Measurements from ENCODE around the gene CASP10. TPM values are rescaled to one million over a fixed set of nuclear protein-coding genes. Genes with fewer than 3 reads are reported as not detected.
A peak's percentile ranks its signal among the peaks of the same experiment; 100 is the strongest.

CASP10 gene
- total and polyA plus RNA-seq, 2 of the 13 experiments (the other 11 are each of a cell fraction or from before 2014, with no cell fraction given) = 22.2 to 23.8 TPM

DNA sequence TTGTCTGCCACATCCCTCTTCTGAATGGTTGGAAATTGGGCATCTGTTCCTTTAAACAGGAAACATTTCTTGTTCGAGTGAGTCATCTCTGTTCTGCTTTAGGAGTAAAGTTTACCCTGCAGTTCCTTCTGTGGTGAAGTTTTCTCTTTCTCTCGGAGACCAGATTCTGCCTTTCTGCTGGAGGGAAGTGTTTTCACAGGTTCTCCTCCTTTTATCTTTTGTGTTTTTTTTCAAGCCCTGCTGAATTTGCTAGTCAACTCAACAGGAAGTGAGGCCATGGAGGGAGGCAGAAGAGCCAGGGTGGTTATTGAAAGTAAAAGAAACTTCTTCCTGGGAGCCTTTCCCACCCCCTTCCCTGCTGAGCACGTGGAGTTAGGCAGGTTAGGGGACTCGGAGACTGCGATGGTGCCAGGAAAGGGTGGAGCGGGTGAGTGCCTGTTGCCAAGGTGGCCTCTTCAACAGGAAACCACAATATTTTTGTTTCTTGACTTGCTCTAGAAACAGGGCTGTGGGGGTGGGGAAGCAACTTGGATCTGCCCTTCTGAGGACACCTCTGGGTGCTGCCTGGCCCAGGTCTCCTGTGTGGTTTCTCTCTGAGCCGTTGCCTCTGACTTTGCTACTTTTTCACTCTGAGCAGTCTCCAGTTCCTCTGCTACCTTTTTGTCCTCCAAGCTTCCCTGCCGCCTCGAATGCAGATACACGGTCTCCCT lies 75.2 kb downstream of the CASP10 start (continued):
- TF ChIP-seq, protein P1, sequence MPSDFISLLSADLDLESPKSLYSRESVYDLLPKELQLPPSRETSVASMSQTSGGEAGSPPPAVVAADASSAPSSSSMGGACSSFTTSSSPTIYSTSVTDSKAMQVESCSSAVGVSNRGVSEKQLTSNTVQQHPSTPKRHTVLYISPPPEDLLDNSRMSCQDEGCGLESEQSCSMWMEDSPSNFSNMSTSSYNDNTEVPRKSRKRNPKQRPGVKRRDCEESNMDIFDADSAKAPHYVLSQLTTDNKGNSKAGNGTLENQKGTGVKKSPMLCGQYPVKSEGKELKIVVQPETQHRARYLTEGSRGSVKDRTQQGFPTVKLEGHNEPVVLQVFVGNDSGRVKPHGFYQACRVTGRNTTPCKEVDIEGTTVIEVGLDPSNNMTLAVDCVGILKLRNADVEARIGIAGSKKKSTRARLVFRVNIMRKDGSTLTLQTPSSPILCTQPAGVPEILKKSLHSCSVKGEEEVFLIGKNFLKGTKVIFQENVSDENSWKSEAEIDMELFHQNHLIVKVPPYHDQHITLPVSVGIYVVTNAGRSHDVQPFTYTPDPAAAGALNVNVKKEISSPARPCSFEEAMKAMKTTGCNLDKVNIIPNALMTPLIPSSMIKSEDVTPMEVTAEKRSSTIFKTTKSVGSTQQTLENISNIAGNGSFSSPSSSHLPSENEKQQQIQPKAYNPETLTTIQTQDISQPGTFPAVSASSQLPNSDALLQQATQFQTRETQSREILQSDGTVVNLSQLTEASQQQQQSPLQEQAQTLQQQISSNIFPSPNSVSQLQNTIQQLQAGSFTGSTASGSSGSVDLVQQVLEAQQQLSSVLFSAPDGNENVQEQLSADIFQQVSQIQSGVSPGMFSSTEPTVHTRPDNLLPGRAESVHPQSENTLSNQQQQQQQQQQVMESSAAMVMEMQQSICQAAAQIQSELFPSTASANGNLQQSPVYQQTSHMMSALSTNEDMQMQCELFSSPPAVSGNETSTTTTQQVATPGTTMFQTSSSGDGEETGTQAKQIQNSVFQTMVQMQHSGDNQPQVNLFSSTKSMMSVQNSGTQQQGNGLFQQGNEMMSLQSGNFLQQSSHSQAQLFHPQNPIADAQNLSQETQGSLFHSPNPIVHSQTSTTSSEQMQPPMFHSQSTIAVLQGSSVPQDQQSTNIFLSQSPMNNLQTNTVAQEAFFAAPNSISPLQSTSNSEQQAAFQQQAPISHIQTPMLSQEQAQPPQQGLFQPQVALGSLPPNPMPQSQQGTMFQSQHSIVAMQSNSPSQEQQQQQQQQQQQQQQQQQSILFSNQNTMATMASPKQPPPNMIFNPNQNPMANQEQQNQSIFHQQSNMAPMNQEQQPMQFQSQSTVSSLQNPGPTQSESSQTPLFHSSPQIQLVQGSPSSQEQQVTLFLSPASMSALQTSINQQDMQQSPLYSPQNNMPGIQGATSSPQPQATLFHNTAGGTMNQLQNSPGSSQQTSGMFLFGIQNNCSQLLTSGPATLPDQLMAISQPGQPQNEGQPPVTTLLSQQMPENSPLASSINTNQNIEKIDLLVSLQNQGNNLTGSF (CRISPR knock-in tag; IDR thresholded peaks at IDR 0.05) = no peak; the same call in 1 of the 2 replicates
- TF ChIP-seq ZSCAN9 (CRISPR knock-in tag; IDR thresholded peaks at IDR 0.05; ENCODE audit: borderline replicate concordance) (no peak; the same call in 1 of the 2 replicates), ZNF317 (CRISPR knock-in tag; IDR thresholded peaks at IDR 0.05) (peak; percentile 72; the same call in 1 of the 2 replicates), TOPORS (CRISPR knock-in tag; IDR thresholded peaks at IDR 0.05) (peak; percentile 24; the same call in 1 of the 2 replicates), ETV5 (CRISPR knock-in tag; IDR thresholded peaks at IDR 0.05; ENCODE audit: borderline replicate concordance) (no peak), RARG (CRISPR knock-in tag; IDR thresholded peaks at IDR 0.05; ENCODE audit: low read depth) (no peak), TARDBP (CRISPR knock-in tag; IDR thresholded peaks at IDR 0.05) (peak; percentile 41; the same call in 1 of the 2 replicates), AHR (CRISPR knock-in tag; IDR thresholded peaks at IDR 0.05) (0 out of 2 replicates have a peak, but pooled peaks have one; percentile 43), ELF4 (CRISPR knock-in tag; IDR thresholded peaks at IDR 0.05; ENCODE audit: borderline replicate concordance) (peak; percentile 93), ZNF564 (CRISPR knock-in tag; IDR thresholded peaks at IDR 0.05) (no peak), ZNF260 (CRISPR knock-in tag; IDR thresholded peaks at IDR 0.05; ENCODE audit: borderline replicate concordance, low read depth) (0 out of 2 replicates have a peak, but pooled peaks have one; percentile 49), NR2F6 (IDR thresholded peaks at IDR 0.05) (no peak), NR2F6 (CRISPR knock-in tag; IDR thresholded peaks at IDR 0.05) (no peak), FOXJ3 (CRISPR knock-in tag; IDR thresholded peaks at IDR 0.05; ENCODE audit: borderline replicate concordance) (peak; percentile 36; the same call in 1 of the 2 replicates), KAT8 (CRISPR knock-in tag; IDR thresholded peaks at IDR 0.05) (peak; percentile 56), ESRRA (CRISPR knock-in tag; IDR thresholded peaks at IDR 0.05; ENCODE audit: low read depth) (no peak), MAFF (IDR thresholded peaks at IDR 0.05; ENCODE audit: low read depth, low read length) (no peak)
- TF ChIP-seq, protein P2, sequence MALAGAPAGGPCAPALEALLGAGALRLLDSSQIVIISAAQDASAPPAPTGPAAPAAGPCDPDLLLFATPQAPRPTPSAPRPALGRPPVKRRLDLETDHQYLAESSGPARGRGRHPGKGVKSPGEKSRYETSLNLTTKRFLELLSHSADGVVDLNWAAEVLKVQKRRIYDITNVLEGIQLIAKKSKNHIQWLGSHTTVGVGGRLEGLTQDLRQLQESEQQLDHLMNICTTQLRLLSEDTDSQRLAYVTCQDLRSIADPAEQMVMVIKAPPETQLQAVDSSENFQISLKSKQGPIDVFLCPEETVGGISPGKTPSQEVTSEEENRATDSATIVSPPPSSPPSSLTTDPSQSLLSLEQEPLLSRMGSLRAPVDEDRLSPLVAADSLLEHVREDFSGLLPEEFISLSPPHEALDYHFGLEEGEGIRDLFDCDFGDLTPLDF (CRISPR knock-in tag; IDR thresholded peaks at IDR 0.05) = no peak
- TF ChIP-seq, protein P3, sequence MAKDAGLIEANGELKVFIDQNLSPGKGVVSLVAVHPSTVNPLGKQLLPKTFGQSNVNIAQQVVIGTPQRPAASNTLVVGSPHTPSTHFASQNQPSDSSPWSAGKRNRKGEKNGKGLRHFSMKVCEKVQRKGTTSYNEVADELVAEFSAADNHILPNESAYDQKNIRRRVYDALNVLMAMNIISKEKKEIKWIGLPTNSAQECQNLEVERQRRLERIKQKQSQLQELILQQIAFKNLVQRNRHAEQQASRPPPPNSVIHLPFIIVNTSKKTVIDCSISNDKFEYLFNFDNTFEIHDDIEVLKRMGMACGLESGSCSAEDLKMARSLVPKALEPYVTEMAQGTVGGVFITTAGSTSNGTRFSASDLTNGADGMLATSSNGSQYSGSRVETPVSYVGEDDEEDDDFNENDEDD (CRISPR knock-in tag; IDR thresholded peaks at IDR 0.05; ENCODE audit: borderline replicate concordance) = peak; percentile 88; the same call in 1 of the 2 replicates
- TF ChIP-seq, protein P4, sequence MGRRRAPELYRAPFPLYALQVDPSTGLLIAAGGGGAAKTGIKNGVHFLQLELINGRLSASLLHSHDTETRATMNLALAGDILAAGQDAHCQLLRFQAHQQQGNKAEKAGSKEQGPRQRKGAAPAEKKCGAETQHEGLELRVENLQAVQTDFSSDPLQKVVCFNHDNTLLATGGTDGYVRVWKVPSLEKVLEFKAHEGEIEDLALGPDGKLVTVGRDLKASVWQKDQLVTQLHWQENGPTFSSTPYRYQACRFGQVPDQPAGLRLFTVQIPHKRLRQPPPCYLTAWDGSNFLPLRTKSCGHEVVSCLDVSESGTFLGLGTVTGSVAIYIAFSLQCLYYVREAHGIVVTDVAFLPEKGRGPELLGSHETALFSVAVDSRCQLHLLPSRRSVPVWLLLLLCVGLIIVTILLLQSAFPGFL (CRISPR knock-in tag; IDR thresholded peaks at IDR 0.05) = no peak

All from HepG2 (cell line).